Stimulated activated naive CD8-positive, alpha-beta T cell treated with anti-CD3 and anti-CD28 coated beads, Interleukin-15, Interleukin-2, amounts not matched to agents 100 ng/mL and 50 ng/mL, for 24 hours (primary cell): ENCODE data around the gene SASH1.
A peak's percentile ranks its signal among the peaks of the same experiment; 100 is the strongest.

Source experiments
- H3K27ac Mint-ChIP-seq: one replicate; pipeline ENCODE4 v1.8.0; 2021; ENCODE audit warnings: mild to moderate bottlenecking, mixed read lengths
- H3K27me3 Mint-ChIP-seq: one replicate; pipeline ENCODE4 v1.8.0; 2021; ENCODE audit warnings: mixed read lengths
- H3K36me3 Mint-ChIP-seq: one replicate; pipeline ENCODE4 v1.8.0; 2021; ENCODE audit warnings: low read depth, mixed read lengths
- H3K4me1 Mint-ChIP-seq: one replicate; pipeline ENCODE4 v1.8.0; 2021; ENCODE audit warnings: low read depth, mixed read lengths
- H3K4me3 Mint-ChIP-seq: one replicate; pipeline ENCODE4 v1.8.0; 2021; ENCODE audit warnings: mild to moderate bottlenecking, mixed read lengths
- H3K9me3 Mint-ChIP-seq: one replicate; pipeline ENCODE4 v1.8.0; 2021; ENCODE audit warnings: mixed read lengths

Gene SASH1

DNA sequence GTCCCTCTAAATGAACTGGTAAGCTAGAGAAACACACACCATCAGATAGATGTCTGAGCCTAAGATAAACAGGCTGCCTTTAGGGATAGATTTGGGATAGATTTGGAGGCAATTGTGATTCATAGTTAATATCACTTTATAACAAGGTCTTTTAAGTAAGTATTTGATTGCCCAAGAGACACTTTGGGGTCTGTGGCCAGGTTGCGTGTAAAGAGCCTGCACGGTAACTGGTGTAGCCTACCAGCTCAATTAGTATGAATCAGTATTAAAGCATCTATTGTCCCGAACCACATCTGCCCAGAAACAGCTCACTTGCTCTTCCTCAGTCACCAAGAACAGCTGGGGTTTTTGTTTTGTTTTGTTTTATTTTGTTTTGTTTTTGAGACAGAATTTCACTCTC, 193.3 kb downstream of the SASH1 start:
- Mint-ChIP-seq H3K9me3 (no peaks in the 10 kb centered on the region), H3K36me3 (no peaks in the 10 kb centered on the region), H3K27ac (no peak overlapping the region), H3K27me3 (peaks cover 26% of the 10 kb centered on the region), H3K4me1 (no peaks in the 10 kb centered on the region), H3K4me3 (no peak overlapping the region)

- Mint-ChIP-seq H3K4me1 (no peaks in the 10 kb centered on the region), H3K4me3 (no peak overlapping the region), H3K36me3 (no peaks in the 10 kb centered on the region), H3K9me3 (no peaks in the 10 kb centered on the region), H3K27ac (no peak overlapping the region), H3K27me3 (peaks cover 31% of the 10 kb centered on the region)
Measured at GRCh38 chr6:148538261-148539190, 195.9 kb downstream of the SASH1 start.

GRCh38 chr6:148543540-148543939, 200.9 kb downstream of the SASH1 start:
- H3K27me3 Mint-ChIP-seq = peaks cover 19% of the 10 kb centered on the region
- no peaks in the 10 kb centered on the region for H3K36me3 Mint-ChIP-seq
- H3K27ac Mint-ChIP-seq = no peak overlapping the region
- H3K4me1 Mint-ChIP-seq = no peaks in the 10 kb centered on the region
- no peak overlapping the region for H3K4me3 Mint-ChIP-seq
- no peaks in the 10 kb centered on the region for H3K9me3 Mint-ChIP-seq

DNA sequence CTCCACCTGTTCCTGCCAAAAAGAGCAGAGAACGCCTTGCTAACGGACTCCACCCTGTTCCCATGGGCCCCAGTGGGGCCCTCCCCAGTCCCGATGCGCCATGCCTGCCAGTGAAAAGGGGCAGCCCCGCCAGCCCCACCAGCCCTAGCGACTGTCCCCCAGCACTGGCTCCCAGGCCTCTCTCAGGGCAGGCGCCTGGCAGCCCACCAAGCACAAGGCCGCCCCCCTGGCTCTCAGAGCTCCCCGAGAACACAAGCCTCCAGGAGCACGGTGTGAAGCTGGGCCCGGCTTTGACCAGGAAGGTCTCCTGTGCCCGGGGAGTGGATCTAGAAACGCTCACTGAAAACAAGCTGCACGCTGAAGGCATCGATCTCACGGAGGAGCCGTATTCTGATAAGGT, 201.8 kb downstream of the SASH1 start:
- Mint-ChIP-seq H3K36me3 (no peaks in the 10 kb centered on the region), H3K4me1 (no peaks in the 10 kb centered on the region), H3K27me3 (peaks cover 17% of the 10 kb centered on the region), H3K27ac (no peak overlapping the region), H3K9me3 (no peaks in the 10 kb centered on the region), H3K4me3 (no peak overlapping the region)

GRCh38 chr6:148545901-148546300, 203.3 kb downstream of the SASH1 start:
- no peak overlapping the region for H3K27ac Mint-ChIP-seq
- no peaks in the 10 kb centered on the region for H3K9me3 Mint-ChIP-seq

GRCh38 chr6:148547110-148547509, 204.5 kb downstream of the SASH1 start:
- H3K4me1 Mint-ChIP-seq = no peaks in the 10 kb centered on the region
- no peak overlapping the region for H3K27ac Mint-ChIP-seq
- H3K9me3 Mint-ChIP-seq = no peaks in the 10 kb centered on the region
- H3K4me3 Mint-ChIP-seq = no peak overlapping the region
- H3K27me3 Mint-ChIP-seq = peaks cover 10% of the 10 kb centered on the region
- H3K36me3 Mint-ChIP-seq = no peaks in the 10 kb centered on the region

More at GRCh38 chr6:148545901-148546300, 203.3 kb downstream of the SASH1 start:
- Mint-ChIP-seq H3K4me3 (no peak overlapping the region), H3K27me3 (peaks cover 10% of the 10 kb centered on the region), H3K36me3 (no peaks in the 10 kb centered on the region), H3K4me1 (no peaks in the 10 kb centered on the region)

DNA sequence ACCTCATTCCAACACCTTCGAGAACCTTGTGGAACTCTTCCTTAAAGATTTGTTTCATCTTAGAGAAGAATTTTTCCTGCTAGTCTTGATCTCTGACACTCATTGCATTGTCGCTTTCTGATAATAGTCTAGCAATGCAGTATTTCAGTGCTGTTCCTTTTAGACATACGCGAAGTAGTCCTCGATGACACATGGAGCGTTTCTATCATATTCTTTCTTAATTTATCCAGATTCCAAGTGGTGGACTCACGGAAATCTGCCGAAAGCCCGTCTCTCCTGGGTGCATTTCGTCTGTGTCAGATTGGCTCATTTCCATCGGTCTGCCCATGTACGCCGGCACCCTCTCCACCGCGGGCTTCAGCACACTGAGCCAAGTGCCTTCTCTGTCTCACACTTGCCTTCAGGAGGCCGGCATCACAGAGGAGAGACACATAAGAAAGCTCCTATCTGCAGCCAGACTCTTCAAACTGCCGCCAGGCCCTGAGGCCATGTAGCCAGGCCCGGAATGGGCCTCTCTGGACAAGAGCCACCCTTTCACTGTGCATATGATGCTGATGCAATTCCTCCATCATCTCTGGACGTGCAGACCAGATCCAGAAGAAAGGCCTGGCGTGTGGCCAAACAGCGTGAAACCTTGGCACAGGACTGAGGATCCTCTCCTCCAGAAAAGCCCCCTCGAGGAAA, 205.6 kb downstream of the SASH1 start:
- no peaks in the 10 kb centered on the region for H3K4me1 Mint-ChIP-seq
- no peak overlapping the region for H3K27ac Mint-ChIP-seq
- H3K9me3 Mint-ChIP-seq = no peaks in the 10 kb centered on the region
- no peak overlapping the region for H3K4me3 Mint-ChIP-seq
- H3K27me3 Mint-ChIP-seq = peaks cover 9% of the 10 kb centered on the region
- no peaks in the 10 kb centered on the region for H3K36me3 Mint-ChIP-seq

DNA sequence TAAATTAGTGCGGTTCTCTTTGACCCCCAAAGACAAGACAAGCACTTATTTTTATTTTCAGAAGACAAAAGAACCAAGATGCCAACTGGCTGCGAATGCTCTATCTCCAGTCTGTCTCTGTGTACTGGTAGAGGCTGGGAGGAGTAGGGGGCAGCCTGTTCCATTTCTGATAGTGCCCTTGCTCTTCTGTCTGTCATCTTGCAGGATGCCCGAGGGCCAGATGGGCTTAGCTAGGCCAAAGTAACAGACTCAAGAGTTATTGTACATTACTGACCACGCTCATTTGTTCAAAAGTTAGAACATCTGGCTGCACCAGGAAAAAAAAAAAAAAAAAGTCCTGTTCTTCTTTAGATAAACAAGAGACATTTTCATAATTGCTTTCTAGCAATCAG, 206.1 kb downstream of the SASH1 start:
- Mint-ChIP-seq H3K27ac (no peak overlapping the region), H3K4me3 (no peak overlapping the region), H3K36me3 (no peaks in the 10 kb centered on the region), H3K9me3 (no peaks in the 10 kb centered on the region), H3K4me1 (no peaks in the 10 kb centered on the region), H3K27me3 (peaks cover 12% of the 10 kb centered on the region)

DNA sequence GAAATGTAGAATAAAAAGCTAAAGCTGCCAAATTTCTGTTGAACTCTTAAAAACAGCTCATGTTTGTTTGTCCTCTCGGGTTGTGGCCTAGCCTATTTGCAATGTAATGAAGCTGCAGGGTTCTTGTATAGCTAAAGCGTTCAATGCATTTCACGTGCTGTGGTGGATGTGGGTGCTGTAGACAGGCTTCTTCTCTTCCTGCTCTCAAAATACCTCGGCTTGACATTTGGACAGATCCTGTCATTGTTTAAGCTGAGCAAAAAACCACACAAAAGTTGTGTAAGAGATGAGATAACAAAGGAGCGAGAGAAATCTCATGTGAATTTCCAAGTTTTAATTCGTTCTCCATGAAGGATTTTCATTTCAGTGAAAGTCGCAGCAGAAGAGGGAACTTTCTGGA, 207.9 kb downstream of the SASH1 start:
- Mint-ChIP-seq H3K27me3 (peaks cover 15% of the 10 kb centered on the region), H3K4me3 (no peak overlapping the region), H3K36me3 (no peaks in the 10 kb centered on the region)

GRCh38 chr6:148551226-148551625, 208.6 kb downstream of the SASH1 start:
- Mint-ChIP-seq H3K27ac (no peak overlapping the region), H3K9me3 (peaks cover 3% of the 10 kb centered on the region), H3K4me3 (no peak overlapping the region), H3K36me3 (no peaks in the 10 kb centered on the region), H3K4me1 (no peaks in the 10 kb centered on the region), H3K27me3 (peaks cover 17% of the 10 kb centered on the region)

More for the DNA sequence above, 207.9 kb downstream of the SASH1 start:
- no peaks in the 10 kb centered on the region for H3K4me1 Mint-ChIP-seq
- H3K9me3 Mint-ChIP-seq = no peaks in the 10 kb centered on the region
- H3K27ac Mint-ChIP-seq = no peak overlapping the region

GRCh38 chr6:148556410-148556809, 213.8 kb downstream of the SASH1 start:
- H3K9me3 Mint-ChIP-seq = peaks cover 5% of the 10 kb centered on the region
- no peaks in the 10 kb centered on the region for H3K36me3 Mint-ChIP-seq
- peaks cover 9% of the 10 kb centered on the region for H3K4me1 Mint-ChIP-seq
- peaks cover 35% of the 10 kb centered on the region for H3K27me3 Mint-ChIP-seq
- H3K4me3 Mint-ChIP-seq = no peak overlapping the region
- H3K27ac Mint-ChIP-seq = no peak overlapping the region

DNA sequence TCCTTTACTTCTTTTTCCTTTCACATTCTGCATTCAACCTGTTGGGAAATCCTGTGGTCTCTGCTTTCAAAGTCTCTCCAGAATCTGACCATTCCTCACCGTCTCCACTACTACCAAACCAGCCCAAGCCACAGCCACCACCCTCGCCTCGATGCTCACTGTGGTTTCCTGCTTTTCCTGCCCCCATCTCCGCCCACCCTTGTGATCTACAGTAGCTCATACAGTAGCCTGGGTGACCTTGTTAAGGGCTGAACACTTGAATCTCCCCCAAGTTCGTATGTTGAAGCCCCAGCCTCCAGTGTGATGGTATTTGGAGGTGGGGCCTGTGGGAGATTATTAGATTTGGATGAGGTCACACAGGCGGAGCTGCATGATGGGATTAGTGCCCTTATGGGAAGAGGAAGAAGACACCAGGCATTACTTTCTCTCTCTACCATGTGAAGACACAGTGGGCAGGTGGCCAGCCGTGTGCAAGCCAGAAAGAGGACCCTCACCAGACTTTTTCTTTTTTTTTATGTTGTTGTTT, 215.2 kb downstream of the SASH1 start:
- Mint-ChIP-seq H3K36me3 (no peaks in the 10 kb centered on the region), H3K9me3 (peaks cover 5% of the 10 kb centered on the region), H3K4me1 (peaks cover 9% of the 10 kb centered on the region), H3K27ac (peak overlapping the region; percentile 19), H3K27me3 (peaks cover 43% of the 10 kb centered on the region), H3K4me3 (no peak overlapping the region)

- H3K27me3 Mint-ChIP-seq = peaks cover 37% of the 10 kb centered on the region
- peaks cover 9% of the 10 kb centered on the region for H3K4me1 Mint-ChIP-seq
- no peaks in the 10 kb centered on the region for H3K36me3 Mint-ChIP-seq
- no peak overlapping the region for H3K4me3 Mint-ChIP-seq
- H3K27ac Mint-ChIP-seq = no peak overlapping the region
- peaks cover 5% of the 10 kb centered on the region for H3K9me3 Mint-ChIP-seq
Measured at GRCh38 chr6:148559848-148560433, 217.3 kb downstream of the SASH1 start.

DNA sequence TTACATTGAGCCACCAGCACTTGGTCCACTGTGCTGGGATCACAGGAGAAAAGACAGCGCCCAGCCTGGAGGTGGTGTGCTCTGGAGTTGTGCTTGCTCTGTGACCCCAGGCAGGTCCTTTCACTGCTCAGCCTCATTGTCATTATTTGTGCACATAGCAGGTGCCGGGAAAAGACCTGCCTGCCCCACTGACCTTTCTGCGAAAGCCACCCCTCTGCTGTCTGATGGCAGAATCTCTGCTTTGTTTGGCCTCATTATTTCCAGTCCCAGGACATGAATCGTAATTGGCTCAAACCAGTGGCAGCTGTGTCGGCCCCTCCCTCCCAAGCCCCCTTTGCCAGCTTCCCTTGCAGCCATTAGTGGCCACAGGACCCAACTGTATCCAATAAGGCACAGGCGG, 219.0 kb downstream of the SASH1 start:
- Mint-ChIP-seq H3K36me3 (no peaks in the 10 kb centered on the region), H3K9me3 (no peaks in the 10 kb centered on the region), H3K27me3 (peaks cover 38% of the 10 kb centered on the region), H3K4me3 (no peak overlapping the region), H3K27ac (no peak overlapping the region), H3K4me1 (peaks cover 17% of the 10 kb centered on the region)

DNA sequence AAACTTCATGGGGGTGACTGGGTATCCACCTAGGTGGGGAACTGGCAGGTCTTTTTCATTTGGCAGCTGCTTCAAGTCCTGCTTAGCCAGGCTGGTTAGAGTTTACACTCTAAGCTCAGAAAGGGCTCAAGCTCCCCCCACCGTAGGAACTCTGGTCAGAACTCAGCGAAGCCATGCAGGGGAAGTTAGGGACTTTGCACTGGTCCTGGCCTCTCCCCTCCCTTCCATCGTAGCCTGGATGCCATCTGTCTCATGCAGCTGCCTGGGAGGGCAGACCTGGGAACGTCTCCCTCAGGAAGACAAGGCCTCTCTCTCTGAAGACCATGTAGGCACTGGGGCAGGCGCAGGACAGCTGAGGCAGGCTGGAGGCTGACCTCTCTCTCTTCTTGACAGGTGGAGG, 220.4 kb downstream of the SASH1 start:
- H3K4me3 Mint-ChIP-seq = no peak overlapping the region

More for the DNA sequence above, 220.4 kb downstream of the SASH1 start:
- H3K9me3 Mint-ChIP-seq = no peaks in the 10 kb centered on the region
- peaks cover 17% of the 10 kb centered on the region for H3K4me1 Mint-ChIP-seq
- H3K27ac Mint-ChIP-seq = no peak overlapping the region
- no peaks in the 10 kb centered on the region for H3K36me3 Mint-ChIP-seq
- H3K27me3 Mint-ChIP-seq = peaks cover 30% of the 10 kb centered on the region
